ENCODE data around the gene SNRNP25.

SNRNP25 gene

DNA sequence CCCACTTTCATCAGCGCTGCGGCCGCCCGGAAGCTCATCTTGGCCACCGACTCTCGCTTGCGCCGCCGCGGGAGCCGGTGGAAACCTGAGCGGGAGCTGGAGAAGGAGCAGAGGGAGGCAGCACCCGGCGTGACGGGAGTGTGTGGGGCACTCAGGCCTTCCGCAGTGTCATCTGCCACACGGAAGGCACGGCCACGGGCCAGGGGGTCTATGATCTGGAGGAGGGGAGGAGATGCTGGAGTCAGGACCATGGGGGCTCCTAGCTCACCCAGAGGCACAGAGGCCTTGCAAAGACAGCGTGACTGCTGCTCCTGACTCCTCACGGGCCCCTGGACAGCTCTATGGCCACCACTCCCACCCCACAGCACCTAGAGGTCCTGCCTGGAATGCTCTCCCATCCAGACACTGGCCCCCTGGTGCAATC is 9.4 kb downstream of the SNRNP25 start:
- in situ Hi-C loops (cut with MboI; ENCODE audit: low sequenced_read_pairs) = no loop called here

DNA sequence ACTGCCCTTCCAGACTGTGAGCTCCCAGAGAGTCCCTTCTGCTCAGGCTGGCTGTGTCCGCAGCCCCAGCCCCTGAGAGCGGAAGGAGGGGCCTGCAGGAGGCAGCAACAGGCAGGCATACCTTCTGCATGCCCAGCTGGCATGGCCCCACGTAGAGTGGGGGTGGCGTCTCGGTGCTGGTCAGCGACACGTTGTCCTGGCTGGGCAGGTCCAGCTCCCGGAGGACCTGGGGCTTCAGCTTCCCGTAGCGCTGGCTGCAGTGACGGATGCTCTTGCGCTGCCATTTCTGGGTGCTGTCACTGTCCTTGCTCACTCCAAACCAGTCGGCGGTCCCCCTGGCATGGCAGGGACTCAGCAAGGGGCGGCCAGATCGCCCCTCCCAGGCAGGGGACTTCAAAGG is 9.8 kb downstream of the SNRNP25 start:
- in situ Hi-C loops (cut with MboI; ENCODE audit: low sequenced_read_pairs) = no loop called here

DNA sequence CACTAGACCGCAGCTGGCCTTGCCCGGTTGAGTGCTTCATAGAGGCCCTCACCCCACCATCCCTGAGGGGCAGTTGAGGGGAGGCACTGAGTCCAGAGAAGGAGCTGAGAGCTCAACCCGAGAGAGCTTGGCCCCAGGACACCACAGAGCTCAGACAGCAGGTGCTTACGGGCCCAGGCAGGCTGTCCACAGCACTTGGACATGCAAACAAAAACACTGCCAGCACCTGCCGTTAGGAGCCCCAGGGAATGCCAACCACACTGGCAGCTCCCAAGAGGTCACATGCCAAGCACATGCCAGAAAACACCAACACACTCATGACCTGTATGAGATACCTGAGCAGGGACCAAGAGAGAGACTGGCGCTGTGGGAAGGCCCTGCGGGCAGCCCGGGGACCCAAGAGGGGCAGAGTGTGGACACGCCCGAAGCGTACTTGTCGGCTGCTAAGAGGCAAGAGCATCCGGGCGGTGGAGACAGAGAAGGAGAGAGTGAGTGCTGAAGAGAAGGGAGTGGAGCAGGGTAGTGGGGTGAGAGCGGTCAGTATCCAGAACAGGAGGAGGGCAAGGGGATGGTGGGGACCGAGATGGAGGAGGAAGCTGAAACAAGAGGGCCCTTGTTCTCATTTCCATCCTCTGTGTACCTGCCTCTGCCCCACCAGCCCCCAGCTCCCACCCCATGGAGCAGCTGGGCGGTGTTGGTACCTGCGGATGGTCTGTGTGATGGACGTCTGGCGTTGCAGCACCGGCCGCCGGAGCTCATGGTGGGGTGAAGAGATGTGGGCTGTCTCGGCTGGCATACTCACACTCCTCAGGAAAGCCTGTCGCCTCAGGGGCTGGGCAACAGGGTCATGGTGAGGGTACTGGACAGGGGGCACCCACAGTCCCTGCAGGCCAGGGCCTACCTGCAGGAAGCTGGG is 10.6 kb downstream of the SNRNP25 start:
- in situ Hi-C loops (cut with MboI; ENCODE audit: low sequenced_read_pairs) = no loop called here

DNA sequence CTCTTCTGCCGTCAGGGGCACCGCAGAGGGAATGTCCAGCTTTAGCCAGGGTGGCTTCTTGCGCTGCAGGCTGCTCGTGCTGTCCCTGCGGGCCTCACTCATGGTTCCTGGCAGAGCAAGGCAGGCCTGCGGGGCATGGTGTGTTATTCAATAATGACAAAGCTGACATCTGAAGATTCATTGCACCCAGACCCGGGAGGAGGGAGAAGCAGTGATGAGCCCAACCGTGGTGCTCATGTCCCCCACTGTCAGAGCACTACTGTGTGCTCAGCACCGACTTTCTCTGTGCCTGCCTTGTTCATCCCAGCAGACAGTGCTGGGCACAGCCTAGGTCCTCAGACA is 11.3 kb downstream of the SNRNP25 start:
- in situ Hi-C loops (cut with MboI; ENCODE audit: low sequenced_read_pairs) = no loop called here

DNA sequence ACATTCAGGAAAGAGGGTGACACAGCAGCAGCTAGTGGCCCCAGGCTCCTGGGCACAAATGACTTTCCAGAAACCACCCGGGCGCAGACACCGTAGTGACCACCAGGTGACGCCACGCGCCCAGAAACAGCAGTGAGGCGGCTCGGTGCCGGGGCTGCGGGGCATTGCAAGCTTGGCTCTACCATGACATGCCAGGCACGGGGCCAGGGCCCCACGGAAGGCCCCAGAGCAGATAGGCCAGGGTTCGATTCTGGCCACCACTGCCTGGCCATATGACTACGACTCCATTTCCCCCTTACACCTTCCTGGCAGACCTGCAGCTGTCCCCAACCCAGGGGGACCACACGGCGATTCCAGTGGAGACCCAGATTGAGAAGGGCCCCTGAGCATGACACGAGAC is 12.1 kb downstream of the SNRNP25 start:
- in situ Hi-C loops (cut with MboI; ENCODE audit: low sequenced_read_pairs) = no loop called here

DNA sequence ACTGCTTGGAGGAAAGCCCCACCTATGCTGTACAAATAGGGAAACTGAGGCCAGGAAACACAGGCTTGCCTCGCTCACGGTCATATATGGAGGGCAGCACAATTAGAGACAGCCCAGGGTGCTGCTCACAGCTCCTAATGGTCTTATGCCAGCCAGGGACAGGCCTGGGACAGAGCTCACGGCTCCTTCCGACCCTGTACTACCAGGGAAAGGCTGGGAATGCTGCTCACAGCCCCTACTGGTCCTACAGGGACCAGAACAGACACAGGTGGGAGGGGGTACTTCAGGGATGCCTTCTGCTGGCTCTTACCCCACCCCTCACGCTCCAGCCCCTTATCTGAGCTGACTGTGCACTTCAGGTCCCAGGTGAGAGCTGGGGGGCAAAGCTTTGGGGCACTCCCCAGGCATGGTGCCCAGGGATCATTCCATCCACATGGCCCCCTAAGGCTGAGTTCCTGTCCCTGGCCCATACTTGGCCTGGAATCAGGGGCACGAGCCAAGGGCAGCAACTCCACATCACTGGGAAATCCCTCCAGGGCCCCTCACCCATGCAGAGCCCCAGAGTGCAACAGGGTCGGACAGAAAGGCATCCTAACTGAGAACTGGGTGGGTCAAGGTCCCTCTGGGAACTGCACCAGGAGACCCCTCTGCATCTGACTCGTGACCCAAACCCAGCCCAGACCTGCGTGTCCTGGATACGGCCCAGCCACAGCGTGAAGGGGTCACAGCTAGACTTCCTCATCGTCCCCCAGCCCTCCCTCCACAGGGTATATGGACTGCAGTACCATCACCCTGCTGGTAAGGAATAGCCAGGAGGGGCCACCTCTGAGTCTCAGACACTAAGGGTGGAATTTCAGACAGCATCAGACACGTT is 12.9 kb downstream of the SNRNP25 start:
- in situ Hi-C loops (cut with MboI; ENCODE audit: low sequenced_read_pairs) = no loop called here

DNA sequence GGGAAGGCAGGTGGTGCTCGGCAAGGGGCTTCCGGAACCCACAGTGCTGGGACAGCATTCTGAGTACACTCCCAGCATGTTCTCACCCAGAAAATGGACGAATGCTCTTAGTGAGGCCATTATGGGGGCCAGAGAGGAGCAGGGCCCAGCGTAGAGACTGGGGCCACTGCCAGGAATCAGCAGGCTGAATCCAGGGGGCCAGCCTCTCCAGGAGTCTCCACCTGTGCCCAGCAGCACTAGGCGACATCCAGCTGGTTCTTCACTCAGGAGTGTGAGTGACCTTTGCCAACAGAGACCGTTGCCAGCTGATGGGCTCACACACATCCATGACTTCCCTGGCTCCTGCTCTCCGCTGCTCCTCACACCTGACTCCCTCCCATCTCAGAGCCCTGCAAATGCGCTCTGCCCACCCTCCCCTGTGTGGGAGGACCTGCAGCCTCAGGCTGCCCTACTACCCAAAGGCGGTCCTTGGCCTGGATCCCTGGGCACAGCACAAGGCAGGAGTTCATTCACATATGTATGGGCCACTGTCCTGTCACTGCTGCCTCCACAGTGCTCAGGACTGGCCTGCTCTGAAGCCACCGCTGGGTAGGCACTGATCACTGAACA is 13.7 kb downstream of the SNRNP25 start:
- in situ Hi-C loops (cut with MboI; ENCODE audit: low sequenced_read_pairs) = no loop called here

DNA sequence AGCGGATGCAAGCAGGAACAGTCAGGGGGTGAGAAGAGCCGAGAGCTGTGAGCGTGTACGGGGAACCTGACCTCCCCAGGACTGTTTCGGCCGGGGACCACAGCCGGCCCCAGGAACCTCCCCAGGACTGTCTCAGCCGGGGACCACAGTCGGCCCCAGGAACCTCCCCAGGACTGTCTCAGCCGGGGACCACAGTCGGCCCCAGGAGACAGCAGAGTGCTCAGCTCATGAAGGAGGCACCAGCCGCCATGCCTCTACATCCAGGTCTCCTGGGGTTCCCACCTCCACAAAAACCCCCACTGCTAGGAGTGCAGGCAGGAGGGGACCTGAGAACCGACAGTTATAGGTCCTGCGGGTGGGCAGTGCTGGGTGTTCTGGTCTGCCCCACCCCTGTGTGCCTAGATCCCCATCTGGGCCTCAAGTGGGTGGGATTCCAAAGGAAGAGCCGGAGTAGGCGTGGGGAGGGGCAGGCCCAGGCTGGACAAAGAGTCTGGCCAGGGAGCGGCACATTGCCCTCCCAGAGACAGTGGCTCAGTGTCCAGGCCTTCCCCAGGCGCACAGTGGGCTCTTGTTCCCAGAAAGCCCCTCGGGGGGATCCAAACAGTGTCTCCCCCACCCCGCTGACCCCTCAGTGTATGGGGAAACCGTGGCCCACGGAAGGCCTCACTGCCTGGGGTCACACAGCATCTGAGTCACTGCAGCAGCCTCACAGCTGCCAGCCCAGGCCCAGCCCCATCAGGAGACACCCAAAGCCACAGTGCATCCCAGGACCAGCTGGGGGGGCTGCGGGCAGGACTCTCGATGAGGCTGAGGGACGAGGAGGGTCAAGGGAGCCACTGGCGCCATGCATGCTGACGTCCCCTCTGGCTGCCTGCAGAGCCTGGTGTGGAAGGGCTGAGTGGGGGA is 14.5 kb downstream of the SNRNP25 start:
- in situ Hi-C loops (cut with MboI; ENCODE audit: low sequenced_read_pairs) = no loop called here

DNA sequence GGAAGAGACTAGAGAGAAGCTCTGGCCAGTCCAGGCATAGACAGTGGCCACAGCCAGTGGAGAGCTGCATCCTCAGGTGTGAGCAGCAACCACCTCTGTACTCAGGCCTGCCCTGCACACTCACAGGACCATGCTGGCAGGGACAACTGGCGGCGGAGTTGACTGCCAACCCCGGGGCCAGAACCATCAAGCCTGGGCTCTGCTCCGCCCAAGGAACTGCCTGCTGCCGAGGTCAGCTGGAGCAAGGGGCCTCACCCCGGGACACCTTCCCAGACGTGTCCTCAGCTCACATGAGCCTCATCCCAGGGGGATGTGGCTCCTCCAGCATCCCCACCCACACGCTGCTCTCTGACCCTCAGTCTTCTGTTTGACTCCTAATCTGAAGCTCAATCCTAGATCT is 15.6 kb downstream of the SNRNP25 start:
- in situ Hi-C loops (cut with MboI; ENCODE audit: low sequenced_read_pairs) = no loop called here

DNA sequence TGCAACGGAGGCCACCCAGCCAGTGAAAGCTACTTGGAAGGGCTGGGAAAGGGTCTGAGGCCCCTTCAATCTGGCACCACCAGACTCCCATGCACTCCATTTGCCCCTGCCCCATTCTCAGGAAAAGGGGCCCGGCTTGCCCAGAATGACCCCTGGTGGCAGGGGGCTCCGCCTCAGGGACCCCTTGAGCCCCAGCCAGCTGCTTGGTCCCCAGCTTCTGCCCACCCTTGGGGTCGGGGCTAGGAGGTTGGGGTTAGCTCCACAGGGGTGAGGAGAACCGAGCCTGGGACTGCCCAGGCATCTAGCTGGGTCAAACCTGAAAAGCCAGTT is 17.5 kb downstream of the SNRNP25 start:
- in situ Hi-C loops (cut with MboI; ENCODE audit: low sequenced_read_pairs) = no loop called here

DNA sequence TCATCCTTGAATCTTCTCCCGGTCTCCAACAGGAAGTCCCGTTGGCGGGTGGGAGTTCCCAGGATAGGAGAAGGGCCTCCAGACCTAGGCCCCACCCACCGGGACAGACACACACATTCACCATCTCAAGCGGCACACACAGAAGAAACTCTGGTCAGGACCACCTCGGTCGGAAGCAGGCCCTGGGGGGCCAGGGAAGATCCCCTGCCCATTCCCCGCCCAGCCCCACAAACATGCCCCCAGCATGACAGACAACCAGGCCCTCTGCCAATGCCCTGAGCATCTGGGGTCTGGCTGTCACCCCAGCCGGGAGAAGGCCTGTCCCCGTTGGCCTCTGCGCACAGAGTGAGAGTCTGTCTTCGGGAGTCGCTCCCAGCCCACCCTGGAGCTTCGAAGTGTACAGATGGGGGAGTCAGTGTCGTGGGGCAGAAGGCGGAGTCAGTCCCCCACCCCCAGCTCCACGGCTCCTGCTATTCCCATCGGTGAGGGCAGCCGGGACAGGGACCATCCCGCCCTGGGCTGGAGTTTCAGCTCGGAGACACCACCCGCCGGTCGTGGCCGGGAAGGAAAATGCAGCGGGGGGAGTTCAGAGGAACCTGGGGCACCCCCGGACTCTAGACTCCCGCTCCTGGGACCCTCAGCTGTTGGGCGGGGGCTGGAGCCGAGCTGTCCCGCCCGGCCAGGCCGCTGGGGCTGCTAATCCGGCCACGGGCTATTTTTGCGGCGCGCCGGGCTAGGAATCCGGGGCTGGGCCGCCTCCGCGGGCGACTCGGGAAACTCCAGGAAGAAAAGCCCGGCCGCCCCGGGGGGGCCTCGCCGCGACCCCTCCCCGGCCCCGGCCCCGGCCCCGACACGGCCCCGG is 18.1 kb downstream of the SNRNP25 start:
- in situ Hi-C loops (cut with MboI; ENCODE audit: low sequenced_read_pairs) = no loop called here

DNA sequence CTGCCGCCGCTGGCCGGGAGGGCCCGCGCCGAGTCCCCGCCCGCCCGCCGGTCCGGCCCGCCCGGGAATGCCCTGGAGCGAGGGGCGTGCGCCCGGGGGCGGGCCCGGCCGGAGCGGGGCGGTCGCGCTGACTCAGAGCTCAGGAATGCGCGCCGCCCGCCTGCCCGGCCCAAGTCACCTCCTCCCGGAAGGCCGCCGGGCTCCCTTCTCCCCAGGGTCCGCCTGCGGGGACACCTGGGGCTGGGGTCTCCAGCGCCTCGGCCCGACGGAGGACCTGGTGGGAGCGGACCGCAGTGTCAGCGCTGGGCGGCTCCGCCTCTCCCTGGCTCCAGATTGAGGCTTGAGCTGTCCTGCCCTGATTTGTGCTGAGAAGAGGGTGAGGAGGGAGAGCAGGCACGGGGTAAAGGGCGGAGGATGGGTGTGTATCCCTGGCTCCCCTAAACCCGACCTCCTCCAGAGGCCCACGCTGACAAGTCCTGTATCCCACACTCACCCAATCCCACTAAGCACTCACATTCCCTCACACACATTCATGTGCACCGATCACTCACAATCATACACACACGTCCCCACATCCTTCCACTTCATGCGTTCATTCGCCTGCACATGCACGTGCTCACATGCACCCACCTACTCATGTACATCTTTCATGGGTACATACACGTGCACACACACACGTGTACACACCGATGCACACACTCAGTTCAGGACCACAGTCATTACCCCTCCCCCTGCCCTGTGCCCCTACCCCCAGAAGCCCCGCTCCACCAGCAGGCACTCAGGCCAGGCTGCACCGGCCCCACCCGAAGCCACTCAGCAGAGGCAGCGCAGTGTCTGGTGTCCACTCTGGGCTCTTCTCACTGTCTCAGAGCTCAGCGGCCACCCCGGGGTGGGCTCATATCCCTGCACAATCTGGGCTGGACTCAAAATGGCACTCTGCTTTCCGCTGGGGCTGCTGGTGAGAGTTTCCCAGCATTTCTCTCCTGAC is 19.2 kb downstream of the SNRNP25 start, which contains the start of gene RHBDF1:
Gene RHBDF1 (minus strand): TSS at position 71 of the 988 bp plus-strand sequence. CDS start 7,616 bp downstream, outside the sequence.
- in situ Hi-C loops (cut with MboI; ENCODE audit: low sequenced_read_pairs) = no loop called here

DNA sequence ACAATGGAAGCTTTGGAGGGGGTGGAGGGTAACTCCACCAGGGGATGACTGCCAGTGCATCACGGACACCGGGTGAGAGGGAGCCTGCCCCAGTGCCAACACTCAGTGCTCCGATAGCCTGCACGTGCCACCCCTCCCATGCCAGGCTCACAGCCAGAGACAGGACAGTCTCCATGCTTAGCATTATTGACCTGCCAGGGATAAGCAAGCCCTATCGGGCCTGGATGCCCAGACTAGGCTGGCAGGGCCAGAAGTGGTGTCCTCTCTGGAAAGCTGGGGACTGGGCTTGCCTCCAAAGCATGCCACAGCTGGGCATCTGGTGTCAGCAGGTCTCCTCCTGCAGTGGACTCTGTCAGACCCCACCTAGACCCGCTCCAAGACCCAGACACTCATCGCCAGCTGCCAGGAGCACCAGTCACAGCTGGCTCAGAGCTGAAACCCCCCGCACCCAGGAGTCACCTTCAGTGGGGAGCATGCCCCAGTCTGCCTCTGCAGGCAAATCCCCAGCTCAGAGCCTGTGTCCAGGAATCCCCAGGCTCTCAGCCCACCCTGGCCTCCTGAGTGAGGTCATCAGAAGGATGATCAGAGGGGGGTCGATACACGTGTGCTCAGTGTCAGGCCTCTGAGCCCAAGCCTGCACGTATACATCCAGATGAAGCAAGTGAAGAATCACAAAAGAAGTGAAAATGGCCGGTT is 20.6 kb downstream of the SNRNP25 start:
- in situ Hi-C loops (cut with MboI; ENCODE audit: low sequenced_read_pairs) = no loop called here

DNA sequence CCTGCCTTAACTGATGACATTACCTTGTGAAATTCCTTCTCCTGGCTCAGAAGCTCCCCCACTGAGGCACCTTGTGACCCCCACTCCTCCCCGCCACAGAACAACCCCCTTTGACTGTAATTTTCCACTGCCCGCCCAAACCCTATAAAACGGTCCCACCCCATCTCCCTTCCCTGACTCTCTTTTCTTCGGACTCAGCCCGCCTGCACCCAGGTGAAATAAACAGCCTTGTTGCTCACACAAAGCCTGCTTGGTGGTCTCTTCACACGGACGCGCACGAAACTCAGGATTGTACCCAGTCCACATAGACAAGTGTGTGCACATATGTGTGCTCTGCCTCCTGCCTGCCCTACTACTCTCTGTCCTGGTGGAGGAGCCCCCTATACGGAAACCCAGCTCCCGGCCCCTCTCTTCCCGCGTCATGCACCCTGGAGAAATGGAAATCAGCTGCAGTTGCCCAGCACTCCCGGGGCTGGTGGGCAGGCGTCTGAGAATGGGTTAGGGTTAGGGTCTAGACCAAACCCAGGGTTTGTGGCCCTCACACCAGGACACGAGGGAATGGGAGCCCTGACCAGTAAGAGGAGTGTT is 21.2 kb downstream of the SNRNP25 start:
- in situ Hi-C loops (cut with MboI; ENCODE audit: low sequenced_read_pairs) = no loop called here

DNA sequence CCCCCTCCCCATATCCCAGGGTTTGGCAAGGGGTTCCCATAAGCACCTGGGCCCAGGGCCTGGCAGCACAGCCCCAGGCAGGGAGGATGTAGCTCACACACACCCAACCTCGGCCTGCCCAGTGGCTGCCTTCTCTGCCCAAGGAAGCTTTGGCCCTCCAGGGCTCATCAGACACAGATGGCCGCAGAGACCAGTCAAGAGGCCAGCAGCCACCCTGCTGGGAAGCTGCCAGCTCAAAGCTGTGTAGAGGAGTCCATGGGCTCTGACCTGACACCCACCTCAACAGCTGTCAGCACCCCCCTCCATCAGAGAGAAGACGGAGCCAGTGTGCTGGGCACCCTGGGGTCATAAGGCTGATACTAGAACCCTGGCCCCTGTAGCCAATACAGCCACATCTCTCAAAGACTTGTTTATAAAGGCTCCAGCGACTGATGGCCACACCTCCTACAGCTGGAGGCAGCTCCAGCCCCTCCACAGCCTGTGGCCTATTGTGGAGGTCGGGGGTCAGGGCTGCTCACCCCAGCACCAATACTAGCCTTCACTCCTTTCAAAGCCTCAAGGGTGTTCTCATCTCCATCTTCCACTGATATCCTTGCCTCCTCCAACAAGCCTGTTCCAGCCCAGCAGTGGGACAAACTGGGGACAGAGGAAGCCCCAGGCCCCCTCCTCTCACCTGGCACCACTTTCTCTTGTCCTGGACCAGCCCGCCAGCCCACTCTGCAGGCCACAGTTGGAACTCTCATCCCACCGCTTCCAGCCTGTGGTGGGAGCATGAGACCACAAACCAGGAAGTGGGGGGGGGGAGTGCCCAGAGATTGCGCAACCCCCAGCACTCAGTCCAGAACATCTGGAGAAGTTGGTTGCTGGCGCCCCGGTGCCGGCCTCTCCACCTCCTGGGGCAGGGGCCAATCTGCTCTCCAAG is 22.2 kb downstream of the SNRNP25 start:
- in situ Hi-C loops (cut with MboI; ENCODE audit: low sequenced_read_pairs) = no loop called here

DNA sequence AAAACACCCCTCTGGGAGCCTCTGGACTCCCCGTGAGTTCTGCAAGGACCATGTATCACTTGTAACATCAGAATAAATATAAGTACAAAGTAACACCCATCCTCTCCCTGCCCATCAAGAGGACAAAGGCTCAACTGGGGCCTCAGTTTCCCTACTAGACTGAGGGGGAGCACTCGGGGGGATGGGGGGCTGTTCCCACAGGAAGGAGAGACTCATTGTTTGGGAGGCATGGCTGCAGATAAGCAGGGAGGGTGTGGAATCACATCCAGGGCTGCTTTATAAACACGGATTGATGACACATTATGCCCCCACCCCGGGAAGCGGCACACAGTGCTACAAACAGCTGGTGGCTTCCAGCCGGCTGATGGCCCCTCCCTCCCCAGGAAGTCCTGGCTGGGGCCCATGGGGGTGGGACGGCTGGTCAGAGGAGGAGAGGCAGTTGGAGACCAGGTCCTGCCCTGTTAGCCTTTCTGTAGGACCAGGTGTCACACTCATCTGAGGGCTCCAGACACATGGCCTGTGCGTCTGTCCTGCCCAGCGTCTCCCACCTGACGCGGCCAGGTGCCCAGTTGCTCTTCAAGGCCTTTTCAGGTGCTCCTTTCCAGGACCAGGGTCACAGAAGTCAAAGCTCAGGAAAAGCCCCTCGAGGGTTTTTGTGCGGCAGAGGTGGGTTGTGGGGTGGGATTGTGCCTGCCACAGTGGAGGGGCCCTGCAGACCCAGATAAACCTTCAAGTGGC is 23.1 kb downstream of the SNRNP25 start:
- in situ Hi-C loops (cut with MboI; ENCODE audit: low sequenced_read_pairs) = no loop called here

Data from HL-60/S4 treated with retinoic acid at 250 ng/mL for 4 days and 3 days (cell line).